Stomach (tissue), 4 donors: ENCODE data around the gene CALCOCO2.

ENCODE experiments used
- CTCF ChIP-seq, 7 experiments: fragments of 450-650 bp in 4 of 7; fragments of 200-600 bp in 3 of 7; sonication (generic) in 3 of 7; IDR thresholded peaks; one replicate each; pipeline ENCODE4 v1.5.1; 2016 to 2019; ENCODE audit warnings: antibody characterized with exemption in 7 of 7, control low read depth in 2 of 7, mild to moderate bottlenecking in 1 of 7
- EP300 ChIP-seq: sonication (generic); formaldehyde crosslinking; IDR thresholded peaks from one replicate; pipeline ENCODE4 v1.6.1; 2017; ENCODE audit warnings: antibody characterized with exemption
- POLR2A ChIP-seq, 4 donors: fragments of 450-650 bp; IDR thresholded peaks; one replicate each; pipeline ENCODE4 v1.6.1; 2016; ENCODE audit warnings: antibody characterized with exemption in 4 of 4, control low read depth in 2 of 4, mild to moderate bottlenecking in 1 of 4, moderate library complexity in 1 of 4

GRCh38 chr17:48799069-48799723 is 31.6 kb upstream of the CALCOCO2 start:
- no peak for TF ChIP-seq EP300
- TF ChIP-seq CTCF (IDR thresholded peaks at IDR 0.05) = no peak
- TF ChIP-seq POLR2A (IDR thresholded peaks at IDR 0.05) = no peak
